PC-9 (cell line): ENCODE results near the gene FOS. TPM values are rescaled to one million over a fixed set of nuclear protein-coding genes. Genes with fewer than 3 reads are reported as not detected.

Experiments used
- BruUV-seq: library from RNA; stranded (reverse); fragments of 400-500 nt; replicated peaks from 2 replicates; lab custom pipeline; 2021; lab: Mats Ljungman, UMichigan
- CTCF ChIA-PET: fragments of 300-600 bp; sonication (Branson Sonifier 250); formaldehyde crosslinking; loops from one replicate; lab custom pipeline; 2022; ENCODE audit warnings: antibody characterized with exemption; lab: Charles Lee
- POLR2A ChIA-PET: fragments of 300-600 bp; sonication (Branson Sonifier 250); formaldehyde crosslinking; loops from one replicate; lab custom pipeline; 2022; ENCODE audit warnings: antibody characterized with exemption; ENCODE audit not compliant: unreplicated experiment; lab: Charles Lee
- DNase-seq, 2 experiments: peaks; one replicate each; pipeline versions ENCODE4 v3.0.0 to v3.0.0-alpha.2; 2015 to 2022; ENCODE audit warnings: mixed read lengths in 1 of 2
- H2AFZ ChIP-seq: fragments of 200-600 bp; sonication (generic); 2 replicates; pipeline ENCODE4 v1.8.1; 2017; ENCODE audit warnings: antibody characterized with exemption
- H3F3A ChIP-seq: fragments of 200-600 bp; sonication (generic); 2 replicates; pipeline ENCODE4 v1.8.1; 2017; ENCODE audit warnings: antibody characterized with exemption, mild to moderate bottlenecking, low read depth; ENCODE audit not compliant: insufficient read depth
- H3K27ac ChIP-seq: fragments of 200-600 bp; sonication (generic); 2 replicates; pipeline ENCODE4 v1.6.1; 2016; ENCODE audit warnings: mixed run types
- H3K27me3 ChIP-seq: fragments of 200-600 bp; sonication (generic); 2 replicates; pipeline ENCODE4 v1.6.1; 2016; ENCODE audit warnings: low read depth, mixed run types; ENCODE audit not compliant: insufficient read depth
- H3K36me3 ChIP-seq: fragments of 200-600 bp; sonication (generic); 2 replicates; pipeline ENCODE4 v1.6.1; 2016; ENCODE audit warnings: low read depth, mixed run types
- H3K4me1 ChIP-seq: fragments of 200-600 bp; sonication (generic); replicated peaks from 2 replicates; pipeline ENCODE4 v1.6.1; 2016; ENCODE audit warnings: mixed run types; ENCODE audit not compliant: insufficient read depth
- H3K4me2 ChIP-seq: fragments of 200-600 bp; sonication (generic); 2 replicates; pipeline ENCODE4 v1.6.1; 2017; ENCODE audit warnings: mixed run types
- H3K4me3 ChIP-seq: fragments of 200-600 bp; sonication (generic); 2 replicates; pipeline ENCODE4 v1.6.1; 2016; ENCODE audit warnings: mixed run types
- H3K79me2 ChIP-seq: fragments of 200-600 bp; sonication (generic); 2 replicates; pipeline ENCODE4 v1.6.1; 2017; ENCODE audit warnings: low read depth, mixed run types
- H3K9me2 ChIP-seq: fragments of 200-600 bp; sonication (generic); 2 replicates; pipeline ENCODE4 v1.8.1; 2017; ENCODE audit warnings: mild to moderate bottlenecking; ENCODE audit not compliant: insufficient read depth
- H3K9me3 ChIP-seq: fragments of 200-600 bp; sonication (generic); 2 replicates; pipeline ENCODE4 v1.8.1; 2016; ENCODE audit warnings: low read depth; ENCODE audit not compliant: insufficient read depth
- H4K20me1 ChIP-seq: fragments of 200-600 bp; sonication (generic); 2 replicates; pipeline ENCODE4 v1.8.1; 2017; ENCODE audit not compliant: insufficient read depth
- CTCF ChIP-seq: fragments of 200-600 bp; sonication (generic); conservative IDR thresholded peaks from 2 replicates; pipeline ENCODE4 v1.6.1; 2017; ENCODE audit warnings: mixed run types, antibody characterized with exemption, mild to moderate bottlenecking, moderate library complexity
- EZH2 ChIP-seq: fragments of 200-600 bp; sonication (generic); IDR thresholded peaks from 2 replicates; pipeline ENCODE4 v1.8.0; 2017; ENCODE audit warnings: antibody characterized with exemption, low read depth
- intact Hi-C: fragments of 100-400 bp; cut with micrococcal nuclease; formaldehyde crosslinking; loops from one replicate; pipeline ENCODE4 v1.10.0; 2022; ENCODE audit not compliant: unreplicated experiment
- total RNA-seq: library from RNA; stranded (reverse); gene quantifications from 2 replicates; pipeline ENCODE4 v1.2.3, GENCODE V29; 2021

Gene FOS
- total RNA-seq, 1 experiment from 2014 or later: 84.6 TPM

GRCh38 chr14:75264036-75264435 is 14.6 kb upstream of the FOS start:
- Histone ChIP-seq H3K9me3 (no peaks in the 10 kb centered on the region), H3K4me1 (peaks cover 30% of the 10 kb centered on the region), H3K27me3 (no peaks in the 10 kb centered on the region), H3K79me2 (no peaks in the 10 kb centered on the region), H2AFZ (0 out of 2 replicates have a peak overlapping the region, but pooled peaks have one; percentile 21), H3K36me3 (no peaks in the 10 kb centered on the region), H3K9me2 (no peaks in the 10 kb centered on the region), H3K4me2 (peak overlapping the region; percentile 5; the same call in 1 of the 2 replicates), H3K27ac (no peak overlapping the region), H3F3A (peaks cover 31% of the 10 kb centered on the region; the same call in 1 of the 2 replicates), H3K4me3 (no peak overlapping the region), H4K20me1 (no peaks in the 10 kb centered on the region)
- ChIA-PET CTCF (no interaction called here), POLR2A (interaction anchor here (0.6 to 0.8 kb wide), 4 partner anchors 30 to 251 kb away, joined by 3 to 14 read pairs (median 10); no protein-coding TSS in a partner anchor)
- intact Hi-C loops: no loop called here
- TF ChIP-seq CTCF: no peak
- TF ChIP-seq EZH2: no peak
- peak; percentile 70 to 79 for DNase-seq
- BruUV-seq: no TSS peak

GRCh38 chr14:75267141-75267721 is 11.4 kb upstream of the FOS start:
- ChIA-PET CTCF (interaction anchor here (0.5 to 1.2 kb wide), 5 partner anchors 30 to 622 kb away, joined by 4 to 10 read pairs (median 4); no protein-coding TSS in a partner anchor), POLR2A (interaction anchor here (0.5 to 2.1 kb wide), 14 partner anchors 8 to 1970 kb away, joined by 3 to 42 read pairs (median 6); no protein-coding TSS in a partner anchor)
- peaks cover 21% of the 10 kb centered on the region; the same call in 1 of the 2 replicates for H3F3A ChIP-seq
- no peak overlapping the region for H3K4me3 ChIP-seq
- DNase-seq: no peak
- TF ChIP-seq CTCF (no peak), EZH2 (no peak)
- no peak overlapping the region for H2AFZ ChIP-seq
- no peak overlapping the region for H3K4me2 ChIP-seq
- H3K9me2 ChIP-seq: no peaks in the 10 kb centered on the region
- no peaks in the 10 kb centered on the region for H4K20me1 ChIP-seq
- H3K36me3 ChIP-seq: no peaks in the 10 kb centered on the region
- H3K4me1 ChIP-seq: peaks cover 21% of the 10 kb centered on the region
- no TSS peak for BruUV-seq
- H3K9me3 ChIP-seq: no peaks in the 10 kb centered on the region
- no peaks in the 10 kb centered on the region for H3K79me2 ChIP-seq
- H3K27me3 ChIP-seq: no peaks in the 10 kb centered on the region
- intact Hi-C loops: no loop called here
- no peak overlapping the region for H3K27ac ChIP-seq

GRCh38 chr14:75268633-75269550 is 9.7 kb upstream of the FOS start:
- no peak overlapping the region; the same call in 1 of the 2 replicates for H3K4me2 ChIP-seq
- H2AFZ ChIP-seq: no peak overlapping the region
- DNase-seq: peak in 1 of 2 experiments; percentile 55
- H3K4me1 ChIP-seq: peaks cover 26% of the 10 kb centered on the region
- H3K4me3 ChIP-seq: no peak overlapping the region
- TF ChIP-seq CTCF (no peak), EZH2 (no peak)
- H3K27ac ChIP-seq: no peak overlapping the region
- H3F3A ChIP-seq: peaks cover 18% of the 10 kb centered on the region; the same call in 1 of the 2 replicates
- no peaks in the 10 kb centered on the region for H3K27me3 ChIP-seq
- no peaks in the 10 kb centered on the region for H3K9me2 ChIP-seq
- no peaks in the 10 kb centered on the region for H3K79me2 ChIP-seq
- intact Hi-C loops: no loop called here
- BruUV-seq: no TSS peak
- H4K20me1 ChIP-seq: no peaks in the 10 kb centered on the region
- no peaks in the 10 kb centered on the region for H3K9me3 ChIP-seq
- no peaks in the 10 kb centered on the region for H3K36me3 ChIP-seq
- POLR2A ChIA-PET: interaction anchor here (0.6 to 0.7 kb wide), 6 partner anchors 13 to 1764 kb away, joined by 3 to 16 read pairs (median 8); no protein-coding TSS in a partner anchor
- CTCF ChIA-PET: interaction anchor here (0.6 to 0.7 kb wide), 3 partner anchors 32 to 500 kb away, joined by 5 to 8 read pairs (median 7); no protein-coding TSS in a partner anchor
